ENCODE data around the gene NR1H4. TPM values are rescaled to one million over a fixed set of nuclear protein-coding genes. Genes with fewer than 3 reads are reported as not detected.

The NR1H4 gene
- total and polyA plus RNA-seq, 2 donors (not counting 1 experiment from before 2014, with no cell fraction given), result not detected

DNA sequence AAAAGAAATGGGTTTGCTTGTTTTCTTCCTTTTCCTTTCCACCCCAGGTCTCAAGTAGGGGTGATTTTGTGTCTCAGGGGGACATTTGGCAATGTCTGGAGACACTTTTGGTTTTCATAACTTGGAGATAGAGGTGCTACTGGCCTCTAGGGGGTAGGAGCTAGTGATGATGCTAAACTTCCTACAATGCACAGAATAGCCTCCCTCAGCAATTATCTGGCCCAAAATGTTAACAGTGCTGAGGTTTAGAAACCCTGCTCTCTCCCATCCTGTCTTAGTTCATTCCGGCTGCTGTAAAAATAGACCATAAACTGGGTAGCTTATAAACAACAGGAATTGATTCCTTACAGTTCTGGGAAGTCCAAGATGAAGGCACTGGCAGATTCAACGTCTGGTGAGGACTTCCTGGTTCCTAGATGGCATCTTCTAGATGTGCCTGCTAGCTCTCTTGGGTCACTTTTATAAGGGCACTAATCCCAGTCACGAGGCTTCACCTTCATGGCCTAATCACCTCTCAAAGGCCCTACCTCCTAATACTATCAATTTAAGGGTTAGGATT, 92.4 kb downstream of the NR1H4 start:
- Histone ChIP-seq H3K9me3 (ENCODE audit: control extremely low read depth in 1 of 3, control insufficient read depth in 2 of 3, insufficient read depth in 1 of 3, low read length in 2 of 3) (no peaks in the 10 kb centered on the region), H3K9ac (ENCODE audit: low read length) (no peak overlapping the region), H3K79me2 (ENCODE audit: control insufficient read depth, insufficient read depth, low read length) (no peaks in the 10 kb centered on the region), H3K4me3 (ENCODE audit: control extremely low read depth in 1 of 5, extremely low read depth in 1 of 5, insufficient read depth in 1 of 5, low read depth in 2 of 5, low read length in 4 of 5) (no peak overlapping the region), H4K20me1 (ENCODE audit: control insufficient read depth, insufficient read depth, low read length, poor library complexity, severe bottlenecking) (no peaks in the 10 kb centered on the region), H3K27me3 (replicated peaks in 1 of 4; ENCODE audit: control extremely low read depth in 1 of 4, control insufficient read depth in 3 of 4, insufficient read depth in 4 of 4, low read length in 3 of 4) (no peaks in the 10 kb centered on the region), H3K4me1 (ENCODE audit: control insufficient read depth in 2 of 2, insufficient read depth in 2 of 2, low read length in 2 of 2) (no peaks in the 10 kb centered on the region), H3K27ac (ENCODE audit: low read length in 2 of 2) (no peak overlapping the region), H2AFZ (ENCODE audit: insufficient read depth, low read depth, low read length, poor library complexity, severe bottlenecking) (no peak overlapping the region), H3K36me3 (replicated peaks in 1 of 2; ENCODE audit: control extremely low read depth in 1 of 2, control insufficient read depth in 1 of 2, extremely low read depth in 1 of 2, insufficient read depth in 2 of 2, low read length in 1 of 2) (no peaks in the 10 kb centered on the region), H3K4me2 (replicated peaks; ENCODE audit: low read depth, low read length, poor library complexity, severe bottlenecking) (no peak overlapping the region)
- ChIA-PET POLR2A (no interaction called here), CTCF (interaction anchor here (1.9 kb wide), 1 partner anchor 12 kb away, joined by 6 read pairs; no protein-coding TSS in a partner anchor)
- DNase-seq (no peak), ATAC-seq (ENCODE audit: low read depth) (no peak)
- intact Hi-C loops (cut with micrococcal nuclease), result no loop called here
- Mint-ChIP-seq H3K4me1 (no peaks in the 10 kb centered on the region), H3K9me3 (ENCODE audit: insufficient read depth) (no peaks in the 10 kb centered on the region), H3K4me3 (no peak overlapping the region), H3K27me3 (peaks cover 6% of the 10 kb centered on the region), H3K27ac (no peak overlapping the region)
- 72% methylated on average over 2 of the region's 3 CpGs for WGBS (ENCODE audit: insufficient coverage)
- TF ChIP-seq CTCF (IDR thresholded peaks at IDR 0.05), result no peak
- no peak for TF ChIP-seq EZH2 (IDR thresholded peaks at IDR 0.05; ENCODE audit: borderline replicate concordance, insufficient read depth, low read depth, low read length, poor library complexity, severe bottlenecking)

DNA sequence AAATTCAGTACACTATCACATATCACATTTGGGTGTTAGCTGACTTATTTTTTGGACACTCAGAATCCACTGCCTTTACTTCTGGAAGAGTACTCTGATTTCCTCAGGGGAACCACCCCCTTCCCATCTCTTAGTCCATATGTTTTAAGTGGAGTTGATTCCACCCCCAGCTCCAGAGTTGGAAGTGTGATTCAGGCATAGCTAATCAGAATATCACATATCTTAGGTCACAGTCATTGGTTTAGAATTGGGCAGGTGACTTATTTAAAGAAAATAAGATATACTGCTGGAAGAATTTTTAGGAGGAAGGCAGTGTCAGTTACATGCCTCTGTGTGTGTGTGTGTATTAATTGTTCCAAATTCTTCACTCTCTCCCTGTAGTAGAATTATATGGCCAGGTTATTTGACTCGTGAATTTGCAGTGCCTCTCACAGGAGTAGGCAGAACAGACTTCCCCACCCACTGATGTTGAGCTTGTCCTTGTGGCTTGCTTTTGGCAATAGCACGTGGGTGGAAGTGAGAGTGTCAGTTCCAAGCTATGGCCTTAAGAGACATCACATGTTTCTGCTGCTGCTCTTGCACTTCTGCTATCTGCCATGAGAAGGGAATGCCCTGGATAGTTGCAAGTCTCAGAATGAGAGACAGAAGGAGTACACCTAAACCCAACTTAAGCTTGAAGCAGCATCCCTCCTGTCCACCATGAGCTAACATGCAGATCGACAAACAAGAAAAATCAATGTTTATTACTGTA, 93.4 kb downstream of the NR1H4 start:
- POLR2A ChIA-PET, result no interaction called here
- no peak overlapping the region for H3K4me3 Mint-ChIP-seq
- H3K4me2 ChIP-seq (replicated peaks; ENCODE audit: low read depth, low read length, poor library complexity, severe bottlenecking), result no peak overlapping the region

More for the DNA sequence above, 93.4 kb downstream of the NR1H4 start:
- WGBS (ENCODE audit: insufficient coverage), result no CpG with 5 or more reads among the region's 3 CpGs
- Histone ChIP-seq H3K9ac (ENCODE audit: low read length) (no peak overlapping the region), H4K20me1 (ENCODE audit: control insufficient read depth, insufficient read depth, low read length, poor library complexity, severe bottlenecking) (no peaks in the 10 kb centered on the region), H3K4me1 (ENCODE audit: control insufficient read depth in 2 of 2, insufficient read depth in 2 of 2, low read length in 2 of 2) (no peaks in the 10 kb centered on the region), H3K79me2 (ENCODE audit: control insufficient read depth, insufficient read depth, low read length) (no peaks in the 10 kb centered on the region), H3K4me3 (ENCODE audit: control extremely low read depth in 1 of 5, extremely low read depth in 1 of 5, insufficient read depth in 1 of 5, low read depth in 2 of 5, low read length in 4 of 5) (no peak overlapping the region), H2AFZ (ENCODE audit: insufficient read depth, low read depth, low read length, poor library complexity, severe bottlenecking) (no peak overlapping the region), H3K36me3 (replicated peaks in 1 of 2; ENCODE audit: control extremely low read depth in 1 of 2, control insufficient read depth in 1 of 2, extremely low read depth in 1 of 2, insufficient read depth in 2 of 2, low read length in 1 of 2) (no peaks in the 10 kb centered on the region), H3K9me3 (ENCODE audit: control extremely low read depth in 1 of 3, control insufficient read depth in 2 of 3, insufficient read depth in 1 of 3, low read length in 2 of 3) (no peaks in the 10 kb centered on the region), H3K27me3 (replicated peaks in 1 of 4; ENCODE audit: control extremely low read depth in 1 of 4, control insufficient read depth in 3 of 4, insufficient read depth in 4 of 4, low read length in 3 of 4) (no peaks in the 10 kb centered on the region), H3K27ac (ENCODE audit: low read length in 2 of 2) (no peak overlapping the region)
- ATAC-seq (ENCODE audit: low read depth) (no peak), DNase-seq (peak; percentile 7)
- no peak for TF ChIP-seq CTCF (IDR thresholded peaks at IDR 0.05)
- TF ChIP-seq EZH2 (IDR thresholded peaks at IDR 0.05; ENCODE audit: borderline replicate concordance, insufficient read depth, low read depth, low read length, poor library complexity, severe bottlenecking), result no peak
- H3K27me3 Mint-ChIP-seq, result peaks cover 6% of the 10 kb centered on the region
- no peaks in the 10 kb centered on the region for H3K9me3 Mint-ChIP-seq (ENCODE audit: insufficient read depth)
- no peak overlapping the region for H3K27ac Mint-ChIP-seq
- CTCF ChIA-PET, result interaction anchor here (1.9 kb wide), 1 partner anchor 13 kb away, joined by 6 read pairs; no protein-coding TSS in a partner anchor
- H3K4me1 Mint-ChIP-seq, result no peaks in the 10 kb centered on the region
- intact Hi-C loops (cut with micrococcal nuclease), result no loop called here
